Colonic mucosa (tissue), 4 donors: ENCODE measurements around the gene ZNF652. TPM values are rescaled to one million over a fixed set of nuclear protein-coding genes. Genes with fewer than 3 reads are reported as not detected.
"Not testable (repeated sequence)": the region's sequence is repeated elsewhere in the genome, so short reads cannot be mapped to it uniquely, and the experiment has no call there.

Experiments
- DNase-seq: peaks from one replicate; pipeline ENCODE4 v3.0.0-alpha.2; 2020
- H3K27ac ChIP-seq: fragments of 200-600 bp; one replicate; pipeline ENCODE4 v1.8.0; 2021
- H3K27me3 ChIP-seq: fragments of 200-600 bp; one replicate; pipeline ENCODE4 v1.8.0; 2021
- H3K36me3 ChIP-seq: fragments of 200-600 bp; one replicate; pipeline ENCODE4 v1.8.0; 2021
- H3K4me1 ChIP-seq: fragments of 200-600 bp; one replicate; pipeline ENCODE4 v1.8.0; 2021; ENCODE audit warnings: mild to moderate bottlenecking
- H3K4me3 ChIP-seq: fragments of 200-600 bp; one replicate; pipeline ENCODE4 v1.8.0; 2021
- H3K9ac ChIP-seq, 2 donors: one replicate each; pipeline ENCODE4 v1.7.0; 2013; ENCODE audit warnings: control low read depth in 2 of 2, low read depth in 2 of 2, low read length in 2 of 2
- H3K9me3 ChIP-seq: fragments of 200-600 bp; one replicate; pipeline ENCODE4 v1.8.0; 2021
- intact Hi-C: fragments of 100-400 bp; cut with DNase I; formaldehyde crosslinking; loops from one replicate; pipeline ENCODE4 v1.14.1; 2022
- total RNA-seq, 2 donors: library from RNA; stranded (reverse); fragmentation: NEBNext Ultra II Directional in 1 of 2; extraction: Animal tissue kit (Norgen Biotek cat#: 25700) in 1 of 2; gene quantifications; one replicate each; pipeline ENCODE4 v1.2.1, GENCODE V29; 2021
- TF ChIP-seq, protein P1 (sequence below): fragments of 200-600 bp; IDR thresholded peaks from one replicate; pipeline ENCODE4 v1.8.0; 2022; ENCODE audit warnings: antibody characterized with exemption, mild to moderate bottlenecking
- donor health status: healthy.
- donor health status: DM: no; HTN: no; CAD: no.
- donor health status: DM: no; HTN: no; CAD: no.

The ZNF652 gene
- total RNA-seq, 2 donors from 2014 or later = 38.1 to 62.5 TPM

DNA sequence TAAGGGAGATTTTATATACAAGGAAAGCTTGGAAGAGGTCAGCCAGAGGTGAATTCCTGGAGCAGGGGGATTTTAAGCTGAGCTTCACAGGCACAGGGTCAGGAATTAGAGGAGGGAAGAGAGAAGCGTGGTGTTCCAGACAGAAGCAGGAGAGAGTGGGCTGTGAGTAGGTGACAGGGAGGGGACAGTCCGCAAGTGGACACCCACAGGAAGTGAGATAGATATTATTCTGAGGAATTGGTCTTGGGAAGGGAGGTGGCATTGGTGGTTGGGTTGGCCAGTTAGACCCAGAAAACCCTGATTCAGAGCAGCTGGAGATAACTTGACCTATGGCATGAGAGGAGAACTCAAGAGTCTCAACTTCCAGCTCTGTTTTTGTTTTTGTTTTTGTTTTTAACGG, 37.9 kb upstream of the ZNF652 start:
- no peak overlapping the region for H3K27ac ChIP-seq
- intact Hi-C loops = no loop called here
- no peak overlapping the region for H3K9ac ChIP-seq
- no peak overlapping the region for H3K4me3 ChIP-seq
- no peaks in the 10 kb centered on the region for H3K9me3 ChIP-seq
- DNase-seq = no peak
- TF ChIP-seq, protein P1, sequence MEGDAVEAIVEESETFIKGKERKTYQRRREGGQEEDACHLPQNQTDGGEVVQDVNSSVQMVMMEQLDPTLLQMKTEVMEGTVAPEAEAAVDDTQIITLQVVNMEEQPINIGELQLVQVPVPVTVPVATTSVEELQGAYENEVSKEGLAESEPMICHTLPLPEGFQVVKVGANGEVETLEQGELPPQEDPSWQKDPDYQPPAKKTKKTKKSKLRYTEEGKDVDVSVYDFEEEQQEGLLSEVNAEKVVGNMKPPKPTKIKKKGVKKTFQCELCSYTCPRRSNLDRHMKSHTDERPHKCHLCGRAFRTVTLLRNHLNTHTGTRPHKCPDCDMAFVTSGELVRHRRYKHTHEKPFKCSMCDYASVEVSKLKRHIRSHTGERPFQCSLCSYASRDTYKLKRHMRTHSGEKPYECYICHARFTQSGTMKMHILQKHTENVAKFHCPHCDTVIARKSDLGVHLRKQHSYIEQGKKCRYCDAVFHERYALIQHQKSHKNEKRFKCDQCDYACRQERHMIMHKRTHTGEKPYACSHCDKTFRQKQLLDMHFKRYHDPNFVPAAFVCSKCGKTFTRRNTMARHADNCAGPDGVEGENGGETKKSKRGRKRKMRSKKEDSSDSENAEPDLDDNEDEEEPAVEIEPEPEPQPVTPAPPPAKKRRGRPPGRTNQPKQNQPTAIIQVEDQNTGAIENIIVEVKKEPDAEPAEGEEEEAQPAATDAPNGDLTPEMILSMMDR = no peak
- H3K4me1 ChIP-seq = no peaks in the 10 kb centered on the region
- no peaks in the 10 kb centered on the region for H3K27me3 ChIP-seq
- peaks cover 11% of the 10 kb centered on the region for H3K36me3 ChIP-seq

DNA sequence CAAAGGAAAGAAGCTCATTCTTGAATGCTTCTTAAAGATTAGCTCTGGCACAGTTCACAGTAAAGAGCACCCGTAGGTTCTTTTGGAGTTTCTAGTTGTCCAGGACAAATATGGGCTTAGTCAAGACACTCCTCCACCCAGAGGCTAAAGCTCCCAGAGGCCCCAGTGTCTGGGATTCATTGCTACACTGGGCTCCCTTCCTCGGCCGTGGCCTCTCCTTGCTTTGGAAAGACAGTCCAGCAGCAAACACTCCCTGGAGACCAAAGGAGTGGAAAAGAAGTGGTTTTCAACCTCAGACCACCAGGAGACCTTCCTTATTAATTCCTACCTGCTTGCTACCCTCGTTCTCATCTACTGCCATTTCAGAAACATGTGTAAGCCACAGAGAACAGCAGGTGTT, 35.5 kb upstream of the ZNF652 start:
- TF ChIP-seq, protein P1 = no peak
- Histone ChIP-seq H3K36me3 (no peaks in the 10 kb centered on the region), H3K4me1 (no peaks in the 10 kb centered on the region), H3K4me3 (no peak overlapping the region), H3K9me3 (no peaks in the 10 kb centered on the region), H3K27ac (no peak overlapping the region), H3K27me3 (no peaks in the 10 kb centered on the region), H3K9ac (no peak overlapping the region)
- DNase-seq = no peak
- intact Hi-C loops = no loop called here

GRCh38 chr17:49393491-49394255, 31.6 kb upstream of the ZNF652 start:
- no peak overlapping the region for H3K4me3 ChIP-seq
- no peak for DNase-seq
- no peaks in the 10 kb centered on the region for H3K9me3 ChIP-seq
- no peaks in the 10 kb centered on the region for H3K27me3 ChIP-seq
- H3K9ac ChIP-seq = no peak overlapping the region
- no peaks in the 10 kb centered on the region for H3K36me3 ChIP-seq
- H3K4me1 ChIP-seq = peaks cover 10% of the 10 kb centered on the region
- intact Hi-C loops = loop anchor here (2.0 kb wide), 1 partner anchor 77 kb away; no protein-coding TSS in a partner anchor
- TF ChIP-seq, protein P1 = no peak
- no peak overlapping the region for H3K27ac ChIP-seq

- intact Hi-C loops = no loop called here
- H3K9ac ChIP-seq = no peak overlapping the region
- TF ChIP-seq, protein P1 = no peak
- no peaks in the 10 kb centered on the region for H3K36me3 ChIP-seq
- DNase-seq = peak; percentile 59
- H3K9me3 ChIP-seq = no peaks in the 10 kb centered on the region
- H3K4me3 ChIP-seq = no peak overlapping the region
- peaks cover 10% of the 10 kb centered on the region for H3K4me1 ChIP-seq
- no peaks in the 10 kb centered on the region for H3K27me3 ChIP-seq
- peak overlapping the region; percentile 78 for H3K27ac ChIP-seq
Observed at GRCh38 chr17:49390548-49391324, 28.7 kb upstream of the ZNF652 start.

DNA sequence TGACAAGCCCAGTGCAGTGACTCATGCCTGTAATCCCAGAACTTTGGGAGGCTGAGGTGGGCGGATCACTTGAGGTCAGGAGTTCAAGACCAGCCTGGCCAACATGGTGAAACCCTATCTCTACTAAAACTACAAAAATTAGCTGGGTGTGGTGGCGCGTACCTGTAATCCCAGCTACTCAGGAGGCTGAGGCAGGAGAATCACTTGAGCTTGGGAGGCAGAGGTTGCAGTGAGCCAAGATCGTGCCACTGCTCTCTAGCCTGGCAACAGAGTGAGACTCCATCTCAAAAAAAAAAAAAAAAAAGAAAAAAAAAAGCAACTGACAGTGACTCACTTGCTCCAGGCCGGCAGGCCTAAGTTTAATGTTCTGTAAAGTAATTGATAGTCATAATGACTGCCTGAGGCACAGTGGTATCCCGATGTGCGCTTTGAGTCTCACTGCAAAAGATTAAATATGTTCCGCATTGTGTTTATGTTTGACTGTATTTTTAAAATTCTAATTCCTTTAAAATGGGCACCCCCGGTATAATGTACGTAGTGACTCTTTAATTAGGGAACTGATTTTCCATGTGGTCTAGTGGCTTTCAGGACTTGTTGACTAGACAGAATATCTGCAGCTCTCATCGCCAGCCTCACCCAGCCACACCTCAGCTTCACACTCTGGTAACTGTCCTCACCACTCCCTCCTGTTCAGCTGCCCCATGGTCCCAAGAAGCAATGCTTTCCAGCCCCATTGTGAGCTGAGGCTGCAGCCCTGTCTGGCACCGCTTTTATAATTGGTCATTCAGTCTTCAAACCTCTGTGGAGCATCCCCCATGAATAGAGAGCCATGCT, 27.7 kb upstream of the ZNF652 start:
- DNase-seq = peak; percentile 32
- H3K9me3 ChIP-seq, H3K4me3 ChIP-seq, intact Hi-C loops, H3K27me3 ChIP-seq, H3K9ac ChIP-seq, H3K36me3 ChIP-seq: not testable (repeated sequence)
- H3K4me1 ChIP-seq = peaks cover 10% of the 10 kb centered on the region
- H3K27ac ChIP-seq = peak overlapping the region; percentile 78
